Lung microvascular endothelial cell (primary cell): ENCODE data around the gene PPP2R5D. TPM values are rescaled to one million over a fixed set of nuclear protein-coding genes. Genes with fewer than 3 reads are reported as not detected.

ENCODE experiments used
- DNase-seq, 2 donors: peaks; one replicate each; pipeline versions ENCODE4 v3.0.0 to v3.0.0-alpha.2; 2010; ENCODE audit warnings: low read depth in 2 of 2
- total RNA-seq: library from RNA; depleted of rRNA; stranded (reverse); fragments of >200 nt; gene quantifications from 2 replicates; pipeline ENCODE4 v1.2.1, GENCODE V29; 2014

Gene PPP2R5D
- total RNA-seq, 1 donor from 2014 or later, result 19.2 TPM

DNA sequence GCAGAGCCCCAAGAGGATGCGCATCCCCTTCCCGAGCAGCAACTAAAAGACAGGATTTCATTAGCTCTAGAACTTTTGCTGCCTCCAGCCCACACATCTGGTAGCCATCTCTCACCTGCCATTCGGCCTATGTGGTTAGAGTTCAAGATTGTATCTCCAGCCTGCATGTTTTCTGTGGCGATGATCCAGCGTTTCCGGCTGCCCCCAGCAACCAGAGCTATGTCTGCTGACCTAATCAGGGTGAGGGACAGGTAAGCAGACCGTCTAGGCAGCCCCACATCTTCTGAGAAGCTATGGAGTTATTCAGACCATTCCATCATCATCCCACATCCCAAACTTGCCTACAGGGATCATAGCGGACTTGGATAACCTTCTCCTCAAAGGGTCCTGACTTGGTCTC, 71.6 kb downstream of the PPP2R5D start:
- DNase-seq, result no peak

DNA sequence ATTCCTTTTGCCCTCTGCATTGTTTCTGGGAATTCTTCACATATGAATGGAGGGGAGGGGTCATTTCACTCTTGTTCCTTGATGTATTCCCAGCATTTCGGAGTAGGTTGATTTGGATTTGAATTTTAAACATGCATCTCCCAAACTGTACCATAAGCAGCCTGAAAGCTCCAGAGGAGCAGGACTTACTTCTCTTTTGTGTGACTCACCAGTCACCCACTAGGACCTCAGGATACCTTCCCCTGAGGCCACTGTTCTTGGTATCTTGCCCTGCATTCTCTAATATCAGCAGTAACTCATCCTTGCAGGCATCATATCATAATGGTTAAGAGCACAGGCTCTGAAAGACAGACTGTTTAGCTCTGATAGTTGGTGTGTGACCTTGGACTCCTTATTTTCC, 74.2 kb downstream of the PPP2R5D start:
- no peak for DNase-seq

DNA sequence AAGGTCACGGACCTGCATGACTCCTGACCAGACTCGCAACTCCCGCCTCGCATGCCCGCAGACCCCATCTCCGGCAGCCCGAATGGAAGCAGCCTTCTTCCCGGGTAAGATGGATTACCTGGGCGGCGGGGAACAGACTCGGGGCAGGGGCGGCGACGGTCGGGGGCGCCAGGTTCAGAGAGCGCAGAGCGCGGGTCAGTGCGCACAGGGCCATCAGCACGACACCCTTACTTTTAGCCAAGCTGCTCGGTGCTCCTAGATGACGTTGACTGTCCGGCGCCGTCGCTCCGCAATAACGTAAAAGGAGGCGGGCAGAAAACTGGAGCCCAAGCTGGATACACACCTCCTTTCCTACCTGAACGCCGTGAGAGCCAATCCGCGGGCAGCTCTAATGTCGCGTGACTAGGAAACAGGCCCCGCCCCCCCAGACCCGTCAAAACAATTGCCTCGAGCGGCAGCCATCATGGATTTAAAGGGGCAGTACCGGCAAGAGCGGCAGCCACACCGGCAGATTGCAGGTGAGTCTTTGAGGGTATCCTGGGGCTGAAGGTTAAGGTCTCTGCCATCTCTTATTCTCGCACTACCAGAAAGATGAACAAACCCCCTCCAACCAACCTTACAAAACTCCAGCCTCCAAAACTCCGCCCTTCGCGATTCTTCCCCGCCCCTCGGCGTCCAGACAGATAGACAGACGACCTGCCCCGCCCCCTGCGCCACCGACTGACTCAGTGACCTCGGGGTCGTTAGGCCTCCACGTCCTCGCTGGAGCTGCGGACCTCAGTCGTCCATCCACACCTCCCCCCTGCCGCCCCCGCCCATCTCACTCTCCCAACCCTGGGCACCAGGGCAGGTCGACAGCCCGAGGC, 75.0 kb downstream of the PPP2R5D start, which contains the start of the genes KLC4 and MRPL2:
KLC4 (plus strand) TSS at position 464 of the 866 bp plus-strand sequence. CDS start 1,705 bp downstream, outside the sequence.
MRPL2 (minus strand) TSS at position 267 of the 866 bp plus-strand sequence; CDS start at position 214, 53 bp downstream.
- peak; percentile 99 for DNase-seq

DNA sequence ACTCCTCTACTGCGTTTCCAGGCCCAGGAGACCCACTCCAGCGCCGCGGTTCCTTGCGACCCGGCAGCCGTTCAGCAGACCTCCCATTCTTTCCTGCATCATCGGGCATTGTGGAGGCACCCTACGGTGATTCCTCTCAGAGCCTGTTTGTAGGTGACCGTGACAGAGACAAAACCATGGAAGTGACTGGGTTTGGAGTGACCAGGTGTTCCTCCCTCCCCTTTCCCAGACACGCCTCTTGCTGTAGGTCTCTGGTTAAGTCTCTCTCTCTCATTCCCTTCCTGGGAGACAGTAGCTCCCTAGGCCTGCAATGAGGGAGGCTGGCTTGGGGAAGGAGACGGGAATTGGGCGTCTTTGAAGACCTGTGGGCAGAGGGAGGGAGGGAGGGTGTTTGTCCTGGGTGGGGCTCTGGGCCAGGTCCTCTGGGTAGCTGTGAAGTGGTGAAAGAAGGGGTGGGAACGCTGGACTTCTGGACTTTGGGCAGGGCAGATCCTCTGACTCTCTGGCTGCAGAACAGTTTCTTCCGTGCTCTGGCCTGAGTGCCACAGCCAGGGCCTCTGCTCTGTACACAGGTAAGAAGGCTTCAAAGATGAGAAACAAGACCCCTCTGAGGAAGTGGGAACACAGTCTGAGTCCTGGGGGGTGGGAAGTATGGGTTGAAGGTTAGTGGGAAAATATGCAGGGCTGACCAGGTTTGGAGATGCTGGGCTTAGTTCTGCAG, 75.8 kb downstream of the PPP2R5D start:
- no peak for DNase-seq

DNA sequence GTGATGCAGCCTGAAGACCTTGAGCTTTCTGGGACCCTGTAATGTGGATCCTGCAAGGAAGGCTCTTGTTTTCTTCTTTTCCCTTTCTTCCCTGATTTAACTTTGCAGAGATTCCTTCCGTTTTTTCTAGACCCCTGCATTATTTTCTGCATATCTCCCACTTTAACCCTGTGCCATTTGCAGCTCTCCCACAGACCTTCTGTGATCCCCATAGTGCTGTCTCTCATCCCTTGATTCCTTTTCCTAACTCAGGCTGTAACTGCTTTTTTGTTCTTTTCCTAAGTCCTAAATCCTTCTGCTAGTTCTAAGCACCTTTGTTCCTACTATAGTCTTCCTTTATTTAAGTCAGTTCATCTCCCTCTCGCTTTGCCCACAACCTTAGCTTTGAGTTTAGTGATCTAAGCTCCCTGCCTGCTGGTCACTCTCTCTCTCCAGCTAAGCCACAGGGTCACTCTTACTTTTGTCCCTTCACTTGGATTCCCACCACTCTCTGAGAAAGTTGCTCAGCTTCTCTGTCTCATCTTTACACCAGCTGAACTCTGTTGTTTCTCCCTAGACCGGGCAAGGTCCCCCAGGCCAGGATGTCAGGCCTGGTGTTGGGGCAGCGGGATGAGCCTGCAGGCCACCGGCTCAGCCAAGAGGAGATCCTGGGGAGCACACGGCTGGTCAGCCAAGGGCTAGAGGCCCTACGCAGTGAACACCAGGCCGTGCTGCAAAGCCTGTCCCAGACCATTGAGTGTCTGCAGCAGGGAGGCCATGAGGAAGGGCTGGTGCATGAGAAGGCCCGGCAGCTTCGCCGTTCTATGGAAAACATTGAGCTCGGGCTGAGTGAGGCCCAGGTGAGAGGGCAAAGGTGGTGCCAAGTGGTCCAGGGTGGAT, 76.6 kb downstream of the PPP2R5D start:
- DNase-seq, result no peak

DNA sequence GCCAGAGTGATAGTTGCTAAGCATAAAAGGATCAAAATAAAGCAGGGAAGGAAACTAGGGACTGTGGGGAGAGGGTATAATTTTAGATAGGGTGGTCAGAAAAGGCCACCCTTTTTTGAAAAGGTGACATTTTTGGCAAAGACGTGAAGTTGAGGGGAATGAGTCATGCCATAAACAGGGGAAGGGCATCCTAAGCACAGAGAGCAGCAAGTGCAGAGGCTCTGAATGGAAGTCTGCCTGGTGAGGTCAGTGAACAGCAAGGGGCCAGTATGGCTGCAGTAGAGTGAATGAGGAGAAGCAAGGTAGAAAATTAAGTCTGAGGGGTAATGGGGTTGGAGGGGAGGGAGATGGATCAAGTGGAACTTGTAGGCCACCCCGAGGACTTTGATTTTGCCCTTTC, 77.5 kb downstream of the PPP2R5D start:
- no peak for DNase-seq

Other genes with a start within 250 kb of the PPP2R5D start
- 26.4 and 35.5 TPM in 2 replicates for gene TBCC, start 238.5 kb upstream of the PPP2R5D start, total RNA-seq
- gene BICRAL, start 202.5 kb upstream of the PPP2R5D start, total RNA-seq, result 2.8 and 5.6 TPM in 2 replicates
- gene RPL7L1, start 105.0 kb upstream of the PPP2R5D start, total RNA-seq, result 76.5 and 91.5 TPM in 2 replicates
- not detected in 2 replicates for gene PTCRA, start 68.5 kb upstream of the PPP2R5D start, total RNA-seq
- 16.6 and 38.1 TPM in 2 replicates for gene CNPY3, start 55.1 kb upstream of the PPP2R5D start, total RNA-seq
- gene GNMT, start 23.8 kb upstream of the PPP2R5D start, total RNA-seq, result under 0.01 TPM in 1 of 2 replicates, not detected in the other
- gene PEX6, start 5.4 kb upstream of the PPP2R5D start, total RNA-seq, result 6.3 and 19.2 TPM in 2 replicates
- 33.3 and 47.0 TPM in 2 replicates for gene MEA1, start 29.4 kb downstream of the PPP2R5D start, total RNA-seq
- 104 and 126 TPM in 2 replicates for gene KLHDC3, start 29.7 kb downstream of the PPP2R5D start, total RNA-seq
- 58.9 and 64.9 TPM in 2 replicates for gene RRP36, start 37.1 kb downstream of the PPP2R5D start, total RNA-seq
- 15.0 and 19.4 TPM in 2 replicates for gene CUL7, start 69.3 kb downstream of the PPP2R5D start, total RNA-seq
- 9.4 and 11.3 TPM in 2 replicates for gene MRPL2, start 74.9 kb downstream of the PPP2R5D start, total RNA-seq
- gene KLC4, start 75.1 kb downstream of the PPP2R5D start, total RNA-seq, result 13.1 and 19.2 TPM in 2 replicates
- gene PTK7, start 91.7 kb downstream of the PPP2R5D start, total RNA-seq, result 17.2 and 26.8 TPM in 2 replicates
- 8.3 and 12.7 TPM in 2 replicates for gene SRF, start 186.7 kb downstream of the PPP2R5D start, total RNA-seq
- 11.6 and 19.6 TPM in 2 replicates for gene CUL9, start 197.6 kb downstream of the PPP2R5D start, total RNA-seq
- gene DNPH1, start 244.9 kb downstream of the PPP2R5D start, total RNA-seq, result 26.8 and 50.3 TPM in 2 replicates